Measurements from ENCODE around the gene REEP5.

DNA sequence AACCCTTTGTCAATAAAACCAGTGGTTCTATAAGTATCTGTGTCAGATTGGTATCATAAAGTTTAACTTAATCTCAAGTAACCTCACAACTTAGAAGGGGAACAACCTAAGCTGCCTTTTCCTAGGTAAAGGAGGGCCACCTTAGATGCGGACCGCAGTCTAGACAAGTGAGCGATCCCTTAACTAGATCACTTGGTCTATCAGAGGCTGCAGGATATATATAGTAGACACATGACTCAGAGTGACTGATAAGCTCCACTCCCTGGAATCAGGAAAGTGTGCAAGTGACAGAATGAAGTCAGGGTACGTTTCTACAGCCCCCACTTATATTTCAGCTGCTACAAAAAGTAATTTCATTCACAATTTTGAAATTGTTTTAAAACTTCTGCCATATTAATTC lies 7.4 kb downstream of the REEP5 start:
- TF ChIP-seq, protein P1, sequence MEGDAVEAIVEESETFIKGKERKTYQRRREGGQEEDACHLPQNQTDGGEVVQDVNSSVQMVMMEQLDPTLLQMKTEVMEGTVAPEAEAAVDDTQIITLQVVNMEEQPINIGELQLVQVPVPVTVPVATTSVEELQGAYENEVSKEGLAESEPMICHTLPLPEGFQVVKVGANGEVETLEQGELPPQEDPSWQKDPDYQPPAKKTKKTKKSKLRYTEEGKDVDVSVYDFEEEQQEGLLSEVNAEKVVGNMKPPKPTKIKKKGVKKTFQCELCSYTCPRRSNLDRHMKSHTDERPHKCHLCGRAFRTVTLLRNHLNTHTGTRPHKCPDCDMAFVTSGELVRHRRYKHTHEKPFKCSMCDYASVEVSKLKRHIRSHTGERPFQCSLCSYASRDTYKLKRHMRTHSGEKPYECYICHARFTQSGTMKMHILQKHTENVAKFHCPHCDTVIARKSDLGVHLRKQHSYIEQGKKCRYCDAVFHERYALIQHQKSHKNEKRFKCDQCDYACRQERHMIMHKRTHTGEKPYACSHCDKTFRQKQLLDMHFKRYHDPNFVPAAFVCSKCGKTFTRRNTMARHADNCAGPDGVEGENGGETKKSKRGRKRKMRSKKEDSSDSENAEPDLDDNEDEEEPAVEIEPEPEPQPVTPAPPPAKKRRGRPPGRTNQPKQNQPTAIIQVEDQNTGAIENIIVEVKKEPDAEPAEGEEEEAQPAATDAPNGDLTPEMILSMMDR (IDR thresholded peaks at IDR 0.05; ENCODE audit: low read depth, low read length, poor library complexity, severe bottlenecking) = no peak
- no peak for TF ChIP-seq EZH2phosphoT487 (IDR thresholded peaks at IDR 0.05; ENCODE audit: borderline replicate concordance, low read length)
